ENCODE data around the gene MTMR8. TPM values are rescaled to one million over a fixed set of nuclear protein-coding genes. Genes with fewer than 3 reads are reported as not detected.
A peak's percentile ranks its signal among the peaks of the same experiment; 100 is the strongest.
"Not testable (repeated sequence)": the region's sequence is repeated elsewhere in the genome, so short reads cannot be mapped to it uniquely, and the experiment has no call there.

MTMR8 gene
- total RNA-seq, 2 donors from 2014 or later = 0.82 to 1.8 TPM

DNA sequence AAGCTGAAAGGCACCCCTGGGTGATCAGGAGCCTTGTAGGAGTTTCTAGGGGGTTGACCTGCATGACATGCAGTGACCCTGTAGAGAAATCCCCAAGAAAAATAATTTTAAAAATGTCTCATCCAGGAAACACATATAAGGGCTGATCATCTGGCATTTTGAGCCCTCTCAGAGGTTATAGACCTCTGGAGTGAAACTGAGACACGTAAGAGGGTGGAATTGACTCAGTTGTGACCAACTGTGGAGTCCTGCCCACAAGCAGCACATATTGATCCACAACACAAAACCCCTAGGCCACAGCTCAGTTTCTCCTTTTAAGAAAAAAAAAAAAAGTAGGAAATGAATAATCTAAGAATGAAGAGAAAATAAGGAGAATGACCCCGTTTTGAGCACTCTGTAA, 32.5 kb upstream of the MTMR8 start:
- no peak overlapping the region for H3K4me3 ChIP-seq
- TF ChIP-seq CTCF (IDR thresholded peaks at IDR 0.05) (no peak), POLR2A (IDR thresholded peaks at IDR 0.05) (no peak), POLR2AphosphoS5 (IDR thresholded peaks at IDR 0.05) (no peak)
- no peaks in the 10 kb centered on the region for H3K9me3 ChIP-seq
- DNase-seq (ENCODE audit: low spot score) = no peak
- H3K36me3 ChIP-seq = no peaks in the 10 kb centered on the region
- intact Hi-C loops (cut with DNase I) = no loop called here
- WGBS = 77% methylated on average over 2 of the region's 2 CpGs
- no peak overlapping the region for H3K27ac ChIP-seq
- no peaks in the 10 kb centered on the region for H3K27me3 ChIP-seq (replicated peaks; ENCODE audit: insufficient read depth)
- no peaks in the 10 kb centered on the region for H3K4me1 ChIP-seq (replicated peaks)

DNA sequence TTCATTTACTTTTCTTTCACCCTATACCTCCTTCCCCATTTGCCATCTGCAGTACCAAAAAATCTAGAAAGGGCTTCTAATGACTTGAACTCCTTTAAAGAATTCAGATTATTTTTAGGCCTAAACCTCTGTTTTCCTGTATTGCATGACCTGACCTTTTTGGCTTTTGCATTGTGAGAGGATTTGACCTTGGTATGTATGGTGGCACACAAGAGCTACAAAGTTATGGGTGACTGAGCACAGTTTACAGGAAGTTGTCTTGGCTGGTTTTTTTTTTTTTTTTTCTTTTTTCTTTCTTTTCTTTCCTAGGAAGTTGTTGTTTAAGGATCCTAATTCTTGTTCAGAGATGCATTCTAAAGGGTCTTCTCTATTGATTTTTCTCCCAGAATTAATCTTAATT, 32.0 kb upstream of the MTMR8 start:
- H3K27me3 ChIP-seq (replicated peaks; ENCODE audit: insufficient read depth) = no peaks in the 10 kb centered on the region
- H3K27ac ChIP-seq = no peak overlapping the region
- intact Hi-C loops (cut with DNase I) = no loop called here
- no peak for DNase-seq (ENCODE audit: low spot score)
- H3K36me3 ChIP-seq = no peaks in the 10 kb centered on the region
- TF ChIP-seq POLR2A (IDR thresholded peaks at IDR 0.05) = no peak
- TF ChIP-seq CTCF (IDR thresholded peaks at IDR 0.05) = no peak
- no peak for TF ChIP-seq POLR2AphosphoS5 (IDR thresholded peaks at IDR 0.05)
- H3K9me3 ChIP-seq = no peaks in the 10 kb centered on the region
- no peak overlapping the region for H3K4me3 ChIP-seq
- H3K4me1 ChIP-seq (replicated peaks) = no peaks in the 10 kb centered on the region

- H3K36me3 ChIP-seq; H3K9me3 ChIP-seq; H3K4me1 ChIP-seq (replicated peaks); H3K4me3 ChIP-seq; H3K27ac ChIP-seq; intact Hi-C loops (cut with DNase I); H3K27me3 ChIP-seq (replicated peaks; ENCODE audit: insufficient read depth); DNase-seq (ENCODE audit: low spot score): not testable (repeated sequence)
- WGBS = 100% methylated on average over 4 of the region's 4 CpGs
These were observed 14.5 kb upstream of the MTMR8 start for GRCh38 chrX:64409730-64410129.

- Histone ChIP-seq H3K4me1 (replicated peaks) (no peaks in the 10 kb centered on the region), H3K36me3 (no peaks in the 10 kb centered on the region), H3K27ac (no peak overlapping the region), H3K27me3 (replicated peaks; ENCODE audit: insufficient read depth) (no peaks in the 10 kb centered on the region), H3K9me3 (no peaks in the 10 kb centered on the region), H3K4me3 (no peak overlapping the region)
- DNase-seq (ENCODE audit: low spot score) = no peak
- WGBS = 89% methylated on average over 1 of the region's 1 CpG
- intact Hi-C loops (cut with DNase I) = loop anchor here (10.0 kb wide), 1 partner anchor 193 kb away; the partner anchor contains the start of gene AMER1
- TF ChIP-seq CTCF (IDR thresholded peaks at IDR 0.05) (no peak), POLR2AphosphoS5 (IDR thresholded peaks at IDR 0.05) (no peak), POLR2A (IDR thresholded peaks at IDR 0.05) (no peak)
These were observed 2.8 kb upstream of the MTMR8 start for GRCh38 chrX:64398088-64398487.

DNA sequence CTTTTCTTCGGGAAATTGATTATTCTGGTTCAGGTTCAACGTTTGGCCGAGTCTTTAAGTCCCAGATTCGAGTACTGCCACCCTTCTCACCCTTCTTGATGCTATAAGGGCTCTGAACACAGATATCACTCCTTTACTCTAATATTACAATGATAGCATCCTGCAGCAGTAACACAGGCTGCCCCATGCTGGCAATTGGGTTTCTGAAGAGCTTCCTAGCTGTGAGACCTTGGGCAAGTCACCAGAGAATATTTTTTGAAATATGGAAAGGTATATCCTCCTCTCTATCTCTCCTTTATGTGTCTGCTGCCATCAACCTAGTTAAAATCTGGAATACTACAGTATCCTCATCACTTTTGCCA, 297 bp upstream of the MTMR8 start:
- intact Hi-C loops (cut with DNase I) = loop anchor here (10.0 kb wide), 1 partner anchor 191 kb away; the partner anchor contains the start of gene AMER1
- 4% methylated on average over 4 of the region's 4 CpGs for WGBS
- no peak overlapping the region for H3K27ac ChIP-seq
- no peaks in the 10 kb centered on the region for H3K4me1 ChIP-seq (replicated peaks)
- H3K9me3 ChIP-seq = no peaks in the 10 kb centered on the region
- DNase-seq (ENCODE audit: low spot score) = no peak
- H3K36me3 ChIP-seq = no peaks in the 10 kb centered on the region
- peak overlapping the region; percentile 45 to 47 for H3K4me3 ChIP-seq
- H3K27me3 ChIP-seq (replicated peaks; ENCODE audit: insufficient read depth) = no peaks in the 10 kb centered on the region
- TF ChIP-seq CTCF (IDR thresholded peaks at IDR 0.05) = no peak
- no peak for TF ChIP-seq POLR2AphosphoS5 (IDR thresholded peaks at IDR 0.05)
- TF ChIP-seq POLR2A (IDR thresholded peaks at IDR 0.05) = no peak

Measured in prostate gland (tissue), 2 donors.